Nephron (organoid): Measurements from ENCODE around the gene BABAM2.
A peak's percentile ranks its signal among the peaks of the same experiment; 100 is the strongest.

Source experiments
- H3K27ac Mint-ChIP-seq, 3 experiments: 2 replicates each; pipeline ENCODE4 v1.8.0; 2020; ENCODE audit warnings: mixed read lengths in 3 of 3, mild to moderate bottlenecking in 2 of 3, moderate library complexity in 1 of 3
- H3K27me3 Mint-ChIP-seq: 2 replicates; pipeline ENCODE4 v1.8.0; 2021; ENCODE audit warnings: low read depth, mild to moderate bottlenecking, moderate library complexity, mixed read lengths
- H3K36me3 Mint-ChIP-seq: 2 replicates; pipeline ENCODE4 v1.8.0; 2020; ENCODE audit warnings: low read depth, mixed read lengths
- H3K4me1 Mint-ChIP-seq: 2 replicates; pipeline ENCODE4 v1.8.0; 2020; ENCODE audit warnings: mixed read lengths
- H3K4me3 Mint-ChIP-seq, 3 experiments: 2 replicates each; pipeline ENCODE4 v1.8.0; 2020; ENCODE audit warnings: mild to moderate bottlenecking in 3 of 3, mixed read lengths in 3 of 3, moderate library complexity in 2 of 3
- H3K9me3 Mint-ChIP-seq: 2 replicates; pipeline ENCODE4 v1.8.0; 2020; ENCODE audit warnings: mixed read lengths
- TF ChIP-seq, protein P1 (sequence below), 3 experiments: fragments of 200-600 bp; sonication (generic); IDR thresholded peaks; one replicate each; pipeline ENCODE4 v1.5.0; 2021; ENCODE audit warnings: antibody characterized with exemption in 3 of 3; ENCODE audit not compliant: unreplicated experiment in 3 of 3

BABAM2 gene

GRCh38 chr2:28363686-28364280, 473.3 kb downstream of the BABAM2 start:
- Mint-ChIP-seq H3K36me3 (no peaks in the 10 kb centered on the region), H3K4me3 (no peak overlapping the region), H3K27me3 (peaks cover 11% of the 10 kb centered on the region), H3K27ac (peak overlapping the region in 2 of 3 experiments; percentile 87 to 88), H3K9me3 (no peaks in the 10 kb centered on the region), H3K4me1 (peaks cover 56% of the 10 kb centered on the region)
- TF ChIP-seq, protein P1, sequence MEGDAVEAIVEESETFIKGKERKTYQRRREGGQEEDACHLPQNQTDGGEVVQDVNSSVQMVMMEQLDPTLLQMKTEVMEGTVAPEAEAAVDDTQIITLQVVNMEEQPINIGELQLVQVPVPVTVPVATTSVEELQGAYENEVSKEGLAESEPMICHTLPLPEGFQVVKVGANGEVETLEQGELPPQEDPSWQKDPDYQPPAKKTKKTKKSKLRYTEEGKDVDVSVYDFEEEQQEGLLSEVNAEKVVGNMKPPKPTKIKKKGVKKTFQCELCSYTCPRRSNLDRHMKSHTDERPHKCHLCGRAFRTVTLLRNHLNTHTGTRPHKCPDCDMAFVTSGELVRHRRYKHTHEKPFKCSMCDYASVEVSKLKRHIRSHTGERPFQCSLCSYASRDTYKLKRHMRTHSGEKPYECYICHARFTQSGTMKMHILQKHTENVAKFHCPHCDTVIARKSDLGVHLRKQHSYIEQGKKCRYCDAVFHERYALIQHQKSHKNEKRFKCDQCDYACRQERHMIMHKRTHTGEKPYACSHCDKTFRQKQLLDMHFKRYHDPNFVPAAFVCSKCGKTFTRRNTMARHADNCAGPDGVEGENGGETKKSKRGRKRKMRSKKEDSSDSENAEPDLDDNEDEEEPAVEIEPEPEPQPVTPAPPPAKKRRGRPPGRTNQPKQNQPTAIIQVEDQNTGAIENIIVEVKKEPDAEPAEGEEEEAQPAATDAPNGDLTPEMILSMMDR (IDR thresholded peaks at IDR 0.05; ENCODE audit: unreplicated experiment in 3 of 3): no peak

DNA sequence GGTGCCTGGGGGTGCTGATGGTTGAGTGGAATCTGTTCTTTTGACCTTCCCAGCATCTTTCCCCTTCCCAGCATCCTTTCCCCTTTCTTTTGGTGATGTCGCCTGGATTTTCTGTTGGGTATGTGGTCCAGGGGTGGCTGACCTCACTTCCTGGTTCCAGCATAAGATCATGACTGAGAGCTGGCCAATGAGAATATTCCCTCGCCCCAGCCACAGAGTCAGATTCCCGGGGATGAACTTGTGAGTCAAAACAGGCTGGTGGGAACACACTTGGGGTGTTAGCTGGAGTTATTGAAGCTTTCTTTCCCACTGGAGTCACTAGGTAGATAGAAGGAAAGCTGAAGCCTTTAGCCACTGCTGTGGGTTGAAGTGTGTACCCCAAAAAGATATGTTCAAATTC, 474.1 kb downstream of the BABAM2 start:
- Mint-ChIP-seq H3K4me3 (peak overlapping the region in 1 of 3 experiments; percentile 20), H3K36me3 (no peaks in the 10 kb centered on the region), H3K27ac (peak overlapping the region; percentile 52 to 88 (median 87)), H3K27me3 (peaks cover 11% of the 10 kb centered on the region), H3K9me3 (no peaks in the 10 kb centered on the region), H3K4me1 (peaks cover 56% of the 10 kb centered on the region)
- TF ChIP-seq, protein P1 (IDR thresholded peaks at IDR 0.05; ENCODE audit: unreplicated experiment in 3 of 3): no peak

GRCh38 chr2:28365158-28365557, 474.6 kb downstream of the BABAM2 start:
- Mint-ChIP-seq H3K27me3 (peaks cover 11% of the 10 kb centered on the region), H3K4me3 (peak overlapping the region in 1 of 3 experiments; percentile 20), H3K36me3 (no peaks in the 10 kb centered on the region), H3K27ac (peak overlapping the region; percentile 52 to 88 (median 87)), H3K4me1 (peaks cover 56% of the 10 kb centered on the region), H3K9me3 (no peaks in the 10 kb centered on the region)
- TF ChIP-seq, protein P1 (IDR thresholded peaks at IDR 0.05; ENCODE audit: unreplicated experiment in 3 of 3): no peak

GRCh38 chr2:28366149-28366495, 475.6 kb downstream of the BABAM2 start:
- peak overlapping the region in 2 of 3 experiments; percentile 49 to 88 for H3K27ac Mint-ChIP-seq
- peaks cover 9% of the 10 kb centered on the region for H3K27me3 Mint-ChIP-seq
- peaks cover 58% of the 10 kb centered on the region for H3K4me1 Mint-ChIP-seq
- H3K9me3 Mint-ChIP-seq: peaks cover 2% of the 10 kb centered on the region
- TF ChIP-seq, protein P1 (IDR thresholded peaks at IDR 0.05; ENCODE audit: unreplicated experiment in 3 of 3): no peak
- H3K4me3 Mint-ChIP-seq: no peak overlapping the region
- H3K36me3 Mint-ChIP-seq: no peaks in the 10 kb centered on the region

DNA sequence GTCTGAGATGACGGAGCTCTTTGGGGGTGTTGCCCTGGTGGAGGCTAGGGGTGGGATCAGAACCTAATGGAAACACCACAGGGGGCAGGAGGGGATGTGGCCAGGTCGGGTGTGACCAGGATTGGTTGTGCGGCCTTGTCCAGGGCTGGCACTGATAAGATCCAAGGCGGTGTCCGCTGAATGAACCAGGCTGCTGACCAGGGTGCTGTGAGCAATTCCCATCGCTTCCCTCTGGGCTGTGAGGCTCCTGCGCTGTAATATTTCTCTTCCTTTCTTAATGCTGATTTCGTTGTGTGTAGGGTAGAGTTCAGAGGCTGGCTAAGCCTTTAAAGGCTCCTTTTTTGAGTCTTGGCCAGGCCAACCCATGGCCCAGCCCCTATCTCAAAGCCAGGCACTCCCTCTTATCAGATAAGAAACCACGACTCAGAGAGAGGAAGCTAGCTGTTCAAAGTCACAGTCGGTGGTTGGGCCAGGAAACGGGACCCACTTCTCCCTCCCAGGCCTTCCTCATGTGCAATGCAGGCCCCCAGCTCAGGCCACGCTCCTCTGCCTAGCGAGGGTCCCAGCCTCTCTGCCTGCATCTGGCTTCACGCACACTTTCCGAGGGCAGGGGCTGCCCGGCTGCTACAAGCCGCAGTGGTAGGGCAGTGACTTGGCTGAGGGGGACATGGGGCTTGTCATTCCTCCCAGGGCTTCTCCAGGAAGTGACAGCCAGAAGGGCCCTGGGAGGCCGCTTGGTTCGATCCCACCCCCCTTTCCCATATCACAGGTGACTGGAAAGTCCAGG, 476.2 kb downstream of the BABAM2 start:
- H3K27me3 Mint-ChIP-seq: peaks cover 9% of the 10 kb centered on the region
- peak overlapping the region in 2 of 3 experiments; percentile 49 to 88 for H3K27ac Mint-ChIP-seq
- H3K4me1 Mint-ChIP-seq: peaks cover 59% of the 10 kb centered on the region
- TF ChIP-seq, protein P1 (IDR thresholded peaks at IDR 0.05; ENCODE audit: unreplicated experiment in 3 of 3): no peak
- peaks cover 3% of the 10 kb centered on the region for H3K9me3 Mint-ChIP-seq
- H3K36me3 Mint-ChIP-seq: no peaks in the 10 kb centered on the region
- H3K4me3 Mint-ChIP-seq: no peak overlapping the region
